HAP-1 (cell line): Measurements from ENCODE around the gene NAA50.

Source experiments
- DNase-seq, 2 experiments: peaks; one replicate each; pipeline ENCODE4 v3.0.0-alpha.2; 2016 to 2020; ENCODE audit warnings: low spot score in 2 of 2
- H3K27me3 ChIP-seq: fragments of 250-450 bp; sonication (Bioruptor Pico); 2 replicates; pipeline ENCODE4 v1.5.1; 2020; ENCODE audit warnings: low read depth, mild to moderate bottlenecking, moderate library complexity
- H3K36me3 ChIP-seq: fragments of 250-450 bp; sonication (Bioruptor Pico); replicated peaks from 2 replicates; pipeline ENCODE4 v1.5.1; 2020; ENCODE audit warnings: mild to moderate bottlenecking
- H3K4me1 ChIP-seq: fragments of 250-450 bp; sonication (Bioruptor Pico); 2 replicates; pipeline ENCODE4 v1.5.1; 2020; ENCODE audit warnings: mild to moderate bottlenecking
- H3K4me3 ChIP-seq: fragments of 250-450 bp; sonication (Bioruptor Pico); 2 replicates; pipeline ENCODE4 v1.5.1; 2020; ENCODE audit warnings: mild to moderate bottlenecking, moderate library complexity
- H3K9me3 ChIP-seq: fragments of 250-450 bp; sonication (Bioruptor Pico); 2 replicates; pipeline ENCODE4 v1.5.1; 2020; ENCODE audit warnings: mild to moderate bottlenecking, moderate library complexity
- in situ Hi-C: fragments of 300-500 bp; cut with MboI; formaldehyde crosslinking; loops from 3 replicates; pipeline ENCODE4 v1.14.3; 2020; ENCODE audit warnings: low sequenced_read_pairs, inconsistent platforms, mixed read lengths

Gene NAA50

DNA sequence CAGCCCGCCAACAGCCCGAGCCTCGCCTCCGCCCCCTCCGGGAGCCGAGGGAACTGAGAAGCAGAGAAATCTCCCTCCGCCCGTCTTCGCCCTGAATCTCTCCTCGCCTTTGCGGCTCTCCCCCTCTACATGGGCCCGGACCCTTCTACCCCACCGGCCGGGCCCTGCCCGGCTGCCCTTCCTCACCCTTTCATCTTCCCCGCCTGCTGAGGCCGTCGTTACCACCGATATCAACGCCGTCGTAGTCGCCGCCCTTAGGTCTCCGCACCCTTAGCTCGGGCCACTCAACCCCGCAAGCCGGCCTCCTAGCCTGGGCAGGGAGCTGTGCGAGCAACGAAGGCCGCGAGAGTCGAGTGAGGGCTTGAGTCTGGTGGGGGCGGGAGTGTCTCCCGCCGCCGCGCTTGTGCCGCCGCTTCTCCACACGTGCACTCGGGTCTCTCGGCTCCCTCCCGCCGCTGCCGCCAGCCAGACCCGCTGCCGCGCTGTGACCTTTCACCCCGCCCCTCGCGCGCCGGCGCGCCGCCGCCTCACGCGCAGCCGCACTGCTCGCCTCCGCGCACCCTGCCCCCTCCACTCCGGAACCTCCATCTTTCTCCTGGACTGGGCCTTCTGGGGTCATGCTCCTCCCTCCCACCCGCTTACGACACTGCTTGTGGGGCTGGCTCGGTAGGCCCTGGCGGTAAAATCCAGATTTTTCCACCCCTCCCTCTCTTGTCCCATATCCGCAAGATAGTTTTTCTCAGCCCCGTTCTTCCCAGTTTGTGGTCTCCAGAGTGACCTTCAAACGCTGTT is at the start of gene NAA50:
NAA50 (minus strand) TSS at position 494 of the 792 bp plus-strand sequence; CDS start at position 194, 300 bp downstream.
- Histone ChIP-seq H3K4me3 (peak within 1 kb of the TSS; percentile 84), H3K4me1 (peaks cover 40% of the 10 kb centered on the region), H3K27me3 (no peaks in the 10 kb centered on the region), H3K9me3 (no peaks in the 10 kb centered on the region), H3K36me3 (no peaks in the 10 kb centered on the region)
- in situ Hi-C loops = loop anchor here (25.0 kb wide), 1 partner anchor 166 kb away; no protein-coding TSS in a partner anchor
- DNase-seq = peak; percentile 92 to 96

GRCh38 chr3:113795693-113796092 is 49.6 kb upstream of the NAA50 start:
- DNase-seq = peak in 1 of 2 experiments; percentile 2
- peaks cover 35% of the 10 kb centered on the region for H3K36me3 ChIP-seq
- in situ Hi-C loops = no loop called here
- H3K27me3 ChIP-seq = no peaks in the 10 kb centered on the region
- H3K4me3 ChIP-seq = no peak overlapping the region
- no peaks in the 10 kb centered on the region for H3K4me1 ChIP-seq
- no peaks in the 10 kb centered on the region for H3K9me3 ChIP-seq

- Histone ChIP-seq H3K9me3 (no peaks in the 10 kb centered on the region), H3K36me3 (peaks cover 39% of the 10 kb centered on the region), H3K4me3 (no peak overlapping the region), H3K4me1 (no peaks in the 10 kb centered on the region), H3K27me3 (no peaks in the 10 kb centered on the region)
- peak in 1 of 2 experiments; percentile 1 for DNase-seq
- in situ Hi-C loops = no loop called here
Measured at GRCh38 chr3:113794526-113794925, 48.5 kb upstream of the NAA50 start.

DNA sequence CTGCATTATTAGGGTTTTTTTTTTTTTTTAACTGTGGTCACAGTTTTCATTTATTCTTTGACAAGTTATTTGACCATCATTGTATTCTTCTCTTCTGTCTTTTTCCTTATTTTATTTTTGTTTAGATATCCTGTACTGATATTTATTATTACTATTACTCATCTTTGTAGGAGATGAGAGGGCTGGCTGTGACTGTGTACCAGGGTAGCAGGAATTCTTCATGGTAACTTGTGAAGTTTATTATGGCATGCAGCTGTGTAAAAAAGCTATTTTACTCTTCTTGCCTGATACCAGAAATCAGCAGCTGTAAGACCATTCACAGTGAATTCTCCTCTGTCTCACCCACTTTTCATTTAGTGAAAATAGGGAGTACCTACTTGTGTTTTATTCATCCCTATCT is 45.3 kb upstream of the NAA50 start:
- no peaks in the 10 kb centered on the region for H3K9me3 ChIP-seq
- in situ Hi-C loops = no loop called here
- no peak for DNase-seq
- no peak overlapping the region for H3K4me3 ChIP-seq
- H3K36me3 ChIP-seq = peaks cover 43% of the 10 kb centered on the region
- H3K27me3 ChIP-seq = no peaks in the 10 kb centered on the region
- H3K4me1 ChIP-seq = no peaks in the 10 kb centered on the region

DNA sequence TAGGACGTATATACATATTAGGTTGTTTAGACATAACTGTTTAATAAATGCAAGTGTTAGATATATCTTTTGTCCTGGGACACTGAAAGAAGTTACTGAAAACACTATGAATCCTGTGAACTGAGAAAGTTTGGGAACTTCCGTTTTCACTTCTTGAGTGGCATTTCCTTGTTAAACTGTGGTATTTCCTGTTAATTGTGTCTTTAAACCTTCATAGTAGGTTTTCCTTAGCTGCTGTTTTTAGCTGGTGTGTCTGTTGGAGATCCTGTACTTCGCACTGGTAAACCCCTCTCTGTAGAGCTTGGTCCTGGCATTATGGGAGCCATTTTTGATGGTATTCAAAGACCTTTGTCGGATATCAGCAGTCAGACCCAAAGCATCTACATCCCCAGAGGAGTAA is 37.9 kb upstream of the NAA50 start:
- no peak for DNase-seq
- no peaks in the 10 kb centered on the region for H3K4me1 ChIP-seq
- no peaks in the 10 kb centered on the region for H3K27me3 ChIP-seq
- H3K4me3 ChIP-seq = no peak overlapping the region
- in situ Hi-C loops = no loop called here
- peaks cover 27% of the 10 kb centered on the region for H3K36me3 ChIP-seq
- no peaks in the 10 kb centered on the region for H3K9me3 ChIP-seq

GRCh38 chr3:113783463-113783862 is 37.4 kb upstream of the NAA50 start:
- DNase-seq = no peak
- Histone ChIP-seq H3K4me1 (no peaks in the 10 kb centered on the region), H3K4me3 (no peak overlapping the region), H3K36me3 (peaks cover 27% of the 10 kb centered on the region), H3K9me3 (no peaks in the 10 kb centered on the region), H3K27me3 (no peaks in the 10 kb centered on the region)
- in situ Hi-C loops = no loop called here

GRCh38 chr3:113776564-113776963 is 30.5 kb upstream of the NAA50 start:
- DNase-seq = no peak
- H3K36me3 ChIP-seq = peaks cover 5% of the 10 kb centered on the region; the same call in 1 of the 2 replicates
- H3K4me3 ChIP-seq = no peak overlapping the region
- H3K27me3 ChIP-seq = no peaks in the 10 kb centered on the region
- in situ Hi-C loops = no loop called here
- 0 out of 2 replicates have a peak, but pooled peaks cover 5% of the 10 kb centered on the region for H3K4me1 ChIP-seq
- H3K9me3 ChIP-seq = no peaks in the 10 kb centered on the region

GRCh38 chr3:113775516-113775915 is 29.5 kb upstream of the NAA50 start:
- no peaks in the 10 kb centered on the region for H3K27me3 ChIP-seq
- H3K9me3 ChIP-seq = no peaks in the 10 kb centered on the region
- DNase-seq = no peak
- in situ Hi-C loops = no loop called here
- H3K4me3 ChIP-seq = no peak overlapping the region
- H3K36me3 ChIP-seq = peaks cover 5% of the 10 kb centered on the region; the same call in 1 of the 2 replicates
- 0 out of 2 replicates have a peak, but pooled peaks cover 5% of the 10 kb centered on the region for H3K4me1 ChIP-seq

GRCh38 chr3:113773381-113773780 is 27.3 kb upstream of the NAA50 start:
- DNase-seq = no peak
- in situ Hi-C loops = no loop called here
- no peaks in the 10 kb centered on the region for H3K27me3 ChIP-seq
- H3K9me3 ChIP-seq = no peaks in the 10 kb centered on the region
- H3K4me3 ChIP-seq = no peak overlapping the region
- no peaks in the 10 kb centered on the region for H3K36me3 ChIP-seq
- 0 out of 2 replicates have a peak, but pooled peaks cover 5% of the 10 kb centered on the region for H3K4me1 ChIP-seq

DNA sequence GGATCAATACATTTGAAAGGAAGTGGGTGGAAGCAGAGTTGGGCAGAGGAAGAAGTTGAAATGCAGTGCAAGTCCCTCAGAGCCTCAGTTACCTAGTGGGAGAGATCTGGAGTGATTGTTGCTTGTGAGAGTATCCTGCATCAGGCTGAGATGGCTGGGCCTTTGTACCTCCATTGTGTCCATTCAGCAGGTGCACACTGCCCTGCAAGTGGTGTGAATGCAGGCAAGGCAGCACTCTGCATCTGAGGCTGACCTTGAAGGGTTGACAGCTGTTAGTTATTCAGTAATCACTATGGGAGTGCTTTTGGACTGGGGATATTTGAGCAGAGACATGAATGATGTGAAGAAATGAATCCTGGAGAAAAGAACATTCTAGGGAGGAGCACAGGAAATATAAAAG is 25.9 kb upstream of the NAA50 start:
- 0 out of 2 replicates have a peak, but pooled peaks cover 5% of the 10 kb centered on the region for H3K4me1 ChIP-seq
- in situ Hi-C loops = no loop called here
- DNase-seq = no peak
- no peaks in the 10 kb centered on the region for H3K36me3 ChIP-seq
- no peak overlapping the region for H3K4me3 ChIP-seq
- H3K9me3 ChIP-seq = no peaks in the 10 kb centered on the region
- H3K27me3 ChIP-seq = no peaks in the 10 kb centered on the region

DNA sequence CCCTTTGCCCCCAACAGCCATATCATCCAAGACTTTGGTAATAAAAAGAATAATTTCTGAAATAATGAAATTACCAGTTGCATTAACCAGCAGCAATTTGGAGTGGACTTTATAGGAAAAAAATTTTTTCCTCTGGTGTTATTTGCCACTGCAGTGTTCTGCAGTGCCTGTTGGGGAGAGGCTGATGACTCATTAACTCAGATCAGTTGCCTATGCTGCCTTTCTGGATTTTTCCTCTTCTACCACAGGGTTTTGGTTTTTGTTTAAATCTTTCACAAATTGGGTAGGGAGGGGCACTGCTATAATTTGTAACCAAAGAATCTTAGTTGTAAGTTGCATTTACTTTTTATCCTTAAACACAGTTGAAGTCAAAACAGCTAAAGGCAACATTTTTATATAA is 23.5 kb upstream of the NAA50 start:
- H3K27me3 ChIP-seq = no peaks in the 10 kb centered on the region
- H3K4me1 ChIP-seq = no peaks in the 10 kb centered on the region
- H3K4me3 ChIP-seq = no peak overlapping the region
- no peaks in the 10 kb centered on the region for H3K9me3 ChIP-seq
- in situ Hi-C loops = no loop called here
- no peak for DNase-seq
- no peaks in the 10 kb centered on the region for H3K36me3 ChIP-seq

GRCh38 chr3:113764698-113765097 is 18.6 kb upstream of the NAA50 start:
- no peak for DNase-seq
- Histone ChIP-seq H3K4me1 (no peaks in the 10 kb centered on the region), H3K9me3 (no peaks in the 10 kb centered on the region), H3K27me3 (no peaks in the 10 kb centered on the region), H3K36me3 (no peaks in the 10 kb centered on the region), H3K4me3 (no peak overlapping the region)
- in situ Hi-C loops = no loop called here

DNA sequence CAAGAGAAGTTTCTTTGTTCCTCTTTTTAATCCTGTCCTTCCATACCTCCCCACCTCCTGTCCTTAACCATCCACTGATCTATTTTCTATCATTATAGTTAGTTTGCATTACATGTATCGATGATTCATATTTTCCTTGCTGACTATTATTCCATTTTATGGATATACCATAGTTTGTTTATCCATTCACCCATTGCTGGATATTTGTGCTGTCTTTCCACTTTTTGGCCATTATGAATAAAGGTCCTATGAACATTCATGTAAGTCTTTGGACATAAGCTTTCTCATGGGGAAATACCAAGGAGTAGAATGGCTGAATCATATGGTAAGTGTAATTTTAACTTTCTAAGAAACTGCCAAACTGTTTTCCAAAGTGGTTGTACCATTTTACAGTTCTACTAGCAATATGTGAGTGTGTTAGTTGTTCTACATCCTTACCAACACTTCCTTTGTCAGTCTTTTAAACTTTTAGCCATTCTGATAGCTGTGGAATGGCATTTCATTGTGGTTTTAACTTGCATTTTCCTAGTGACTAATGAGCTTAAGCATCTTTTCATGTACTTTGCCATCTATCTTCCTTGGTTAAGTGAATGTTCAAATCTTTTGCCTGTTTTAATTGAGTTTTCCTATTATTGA is 12.5 kb upstream of the NAA50 start:
- Histone ChIP-seq H3K4me3 (no peak overlapping the region), H3K36me3 (no peaks in the 10 kb centered on the region), H3K9me3 (no peaks in the 10 kb centered on the region), H3K27me3 (no peaks in the 10 kb centered on the region), H3K4me1 (peaks cover 3% of the 10 kb centered on the region; the same call in 1 of the 2 replicates)
- in situ Hi-C loops = no loop called here
- DNase-seq = no peak

GRCh38 chr3:113754494-113755159 is 8.6 kb upstream of the NAA50 start:
- Histone ChIP-seq H3K36me3 (no peaks in the 10 kb centered on the region), H3K27me3 (no peaks in the 10 kb centered on the region), H3K4me1 (peaks cover 16% of the 10 kb centered on the region), H3K4me3 (no peak overlapping the region), H3K9me3 (no peaks in the 10 kb centered on the region)
- in situ Hi-C loops = no loop called here
- no peak for DNase-seq
